Stimulated activated CD4-positive, alpha-beta T cell treated with anti-CD3 and anti-CD28 coated beads, Interleukin-12 subunit alpha, Interleukin-12 subunit beta, amount 100 ng/mL, for 4 hours (primary cell): ENCODE data around the gene PLAU.
"Not testable (repeated sequence)": the region's sequence is repeated elsewhere in the genome, so short reads cannot be mapped to it uniquely, and the experiment has no call there.

Experiments used
- DNase-seq: peaks from one replicate; pipeline ENCODE4 v3.0.0-alpha.2; 2020

Gene PLAU

DNA sequence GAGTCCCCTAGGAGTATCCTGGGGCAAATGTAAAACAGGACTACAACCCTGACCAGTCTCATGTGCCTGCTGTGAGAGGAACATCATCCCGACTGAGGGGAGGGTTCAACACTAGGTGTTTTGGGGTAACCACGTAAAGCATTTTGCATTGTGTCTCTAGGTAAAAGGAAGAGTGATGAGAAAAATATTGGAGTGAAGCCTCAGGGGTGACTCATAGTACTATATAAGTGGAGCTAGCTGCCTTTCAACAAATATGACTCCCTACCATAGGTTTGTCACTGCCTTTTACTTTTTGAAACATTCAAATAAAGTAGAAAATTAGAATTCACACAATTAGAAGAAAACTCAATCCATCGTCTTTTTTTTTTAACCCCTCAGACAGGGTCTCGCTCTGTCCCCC, 34.0 kb upstream of the PLAU start:
- DNase-seq = no peak

DNA sequence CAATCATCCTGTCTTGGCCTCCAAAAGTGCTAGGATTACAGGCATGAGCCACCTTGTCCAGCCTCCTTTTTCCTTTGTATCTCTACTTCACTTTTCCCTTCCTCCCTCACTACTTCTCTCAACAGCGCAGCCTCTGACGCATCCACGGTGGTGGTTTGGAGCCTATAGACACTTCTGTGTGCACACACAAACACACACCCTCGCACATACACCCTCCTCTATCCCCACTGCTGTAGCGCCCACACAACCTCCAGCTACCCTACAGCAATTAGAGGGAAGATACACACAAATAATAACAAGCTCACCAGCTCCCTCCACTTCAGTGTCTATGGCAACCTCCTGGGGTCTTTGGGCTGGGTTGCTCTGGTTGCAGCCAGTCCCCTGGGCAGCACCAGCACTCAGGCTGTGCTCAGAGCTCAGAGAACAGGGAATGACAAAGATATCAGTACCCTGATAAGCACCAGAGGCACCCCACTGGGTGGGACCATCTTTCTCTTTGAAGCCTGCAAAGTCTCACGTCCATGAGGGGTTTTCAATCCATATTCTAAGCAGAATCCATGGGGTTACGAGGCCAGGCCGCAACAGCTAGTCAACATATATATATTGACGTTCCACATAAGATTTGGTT, 33.3 kb upstream of the PLAU start:
- DNase-seq = no peak

DNA sequence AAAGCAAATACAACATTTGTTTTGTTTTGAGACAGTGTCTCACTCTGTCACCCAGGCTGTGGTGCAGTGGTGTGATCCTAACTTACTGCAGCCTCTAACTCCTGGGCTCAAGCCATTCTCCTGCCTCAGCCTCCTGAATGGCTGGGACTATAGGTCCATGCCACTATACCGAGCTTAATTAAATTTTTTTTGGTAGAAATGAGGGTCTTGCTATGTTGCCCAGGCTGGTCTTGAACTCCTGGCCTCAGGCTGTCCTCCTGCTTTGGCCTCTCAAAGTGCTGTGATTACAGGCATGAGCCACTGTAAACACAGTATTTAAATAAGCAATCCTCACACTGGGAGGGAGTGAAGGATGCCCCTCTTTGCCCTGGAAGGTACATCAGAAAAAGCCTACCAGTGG, 32.6 kb upstream of the PLAU start:
- DNase-seq = no peak

DNA sequence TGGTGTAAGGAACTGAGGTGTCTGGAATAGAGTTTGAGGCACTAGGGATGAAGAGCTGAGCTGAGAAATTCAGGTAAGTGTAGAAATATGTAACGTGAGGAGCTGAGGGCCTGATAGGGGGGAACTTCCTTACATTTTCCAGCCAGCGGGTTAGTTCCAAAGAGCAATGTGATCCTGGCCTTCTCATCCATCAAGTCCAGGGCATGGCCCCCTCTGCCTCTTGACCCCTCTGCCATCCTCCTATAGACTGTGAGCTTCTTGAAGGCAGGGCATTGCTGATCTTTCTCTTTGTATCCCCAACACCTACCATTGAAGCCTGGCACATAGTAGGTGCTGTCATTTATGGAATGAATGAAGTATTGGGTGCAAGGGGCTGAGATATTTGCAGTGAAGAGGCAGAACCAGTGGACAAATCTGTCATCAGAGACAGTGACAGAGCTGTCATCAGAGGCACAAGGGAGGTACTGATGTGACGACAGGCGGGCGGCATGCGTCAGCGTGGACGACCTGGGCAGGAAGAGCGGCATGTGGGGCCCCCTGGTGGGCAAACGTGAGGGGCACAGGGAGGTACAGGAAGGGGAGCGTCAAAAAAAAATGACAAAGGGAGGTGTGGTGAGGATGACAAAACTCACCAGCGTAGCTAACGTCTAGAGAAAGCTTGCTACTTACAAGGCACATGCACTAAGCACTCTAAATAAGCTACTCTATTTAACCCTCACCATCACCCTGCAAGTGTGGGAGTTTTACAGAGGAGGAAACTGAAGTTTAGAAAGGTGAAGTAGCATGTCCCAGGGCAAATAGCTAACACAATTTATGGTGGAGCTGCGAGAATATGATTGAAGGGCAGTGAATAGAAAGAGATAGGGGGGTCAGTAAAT, 31.4 kb upstream of the PLAU start:
- DNase-seq = peak; percentile 91

DNA sequence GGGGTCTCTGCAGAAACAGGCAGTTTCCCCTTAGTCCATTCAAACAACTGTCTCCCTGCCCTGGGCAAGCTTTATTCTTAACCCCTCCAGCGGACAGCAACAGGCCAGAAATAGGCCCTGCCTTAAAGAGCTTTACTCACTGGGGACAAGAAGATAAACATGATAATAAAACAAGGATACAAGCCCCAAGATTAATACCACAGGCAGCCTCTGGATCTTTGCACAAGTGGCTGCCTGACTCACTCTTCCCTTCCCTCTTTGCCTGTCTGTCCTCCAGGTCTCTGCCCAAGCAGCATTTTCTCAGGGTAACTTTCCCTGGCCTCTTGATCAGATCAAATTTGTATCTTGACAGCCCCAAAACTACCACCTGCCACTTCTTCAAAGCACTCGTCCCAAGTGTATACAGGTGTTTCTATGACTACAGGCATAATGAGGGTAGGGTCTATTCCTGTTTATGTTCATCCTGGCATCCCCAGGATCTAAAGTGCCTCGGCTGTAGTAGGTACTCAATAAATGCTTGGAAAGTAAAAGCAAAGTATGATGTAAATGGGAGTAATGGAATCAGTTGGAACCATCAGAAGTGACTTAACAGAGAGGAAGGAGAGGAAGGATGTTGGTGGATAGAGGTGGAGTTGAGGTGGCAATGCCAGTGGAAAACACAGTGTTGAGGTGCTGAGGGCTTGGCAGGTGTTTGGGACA, 29.6 kb upstream of the PLAU start:
- no peak for DNase-seq

DNA sequence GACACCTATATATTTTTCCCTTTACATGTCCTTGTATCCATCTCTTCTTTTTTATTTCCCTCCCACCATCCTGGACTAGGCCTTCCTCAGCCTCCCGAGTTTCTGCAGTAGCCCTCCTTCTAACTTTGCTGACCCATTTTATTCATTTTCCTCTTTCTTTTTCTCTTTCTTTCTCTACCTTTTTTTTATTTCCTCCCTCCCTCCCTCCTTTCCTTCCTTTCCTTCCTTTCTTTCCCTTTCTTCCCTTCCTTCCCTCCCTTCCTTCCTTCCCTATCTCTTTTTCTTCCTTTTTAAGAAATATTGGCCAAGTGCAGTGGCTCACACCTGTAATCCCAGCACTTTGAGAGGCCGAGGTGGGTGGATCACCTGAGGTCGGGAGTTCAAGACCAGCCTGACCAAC, 26.9 kb upstream of the PLAU start:
- no peak for DNase-seq

DNA sequence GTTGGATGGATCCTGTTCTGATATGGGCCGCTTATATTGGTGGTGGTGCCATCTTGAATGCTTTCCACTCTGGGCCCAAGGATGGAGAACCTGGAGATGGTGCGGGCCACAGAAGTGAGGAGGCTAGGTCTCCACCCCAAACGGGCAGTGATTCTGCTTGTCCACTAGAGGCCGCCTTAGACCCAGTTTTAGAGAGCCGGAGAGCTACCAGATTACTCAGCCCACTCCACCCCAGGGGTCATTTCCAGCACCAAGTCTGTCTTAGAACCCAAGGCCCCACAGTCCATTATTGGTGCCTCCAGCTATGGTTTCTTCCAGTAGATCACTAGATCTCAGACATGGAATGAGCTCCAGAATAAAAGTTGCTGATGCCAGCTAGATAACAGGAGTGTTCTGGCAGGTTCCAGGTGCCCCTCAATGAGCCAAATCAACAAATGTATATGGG, 24.8 kb upstream of the PLAU start:
- peak; percentile 52 for DNase-seq

DNA sequence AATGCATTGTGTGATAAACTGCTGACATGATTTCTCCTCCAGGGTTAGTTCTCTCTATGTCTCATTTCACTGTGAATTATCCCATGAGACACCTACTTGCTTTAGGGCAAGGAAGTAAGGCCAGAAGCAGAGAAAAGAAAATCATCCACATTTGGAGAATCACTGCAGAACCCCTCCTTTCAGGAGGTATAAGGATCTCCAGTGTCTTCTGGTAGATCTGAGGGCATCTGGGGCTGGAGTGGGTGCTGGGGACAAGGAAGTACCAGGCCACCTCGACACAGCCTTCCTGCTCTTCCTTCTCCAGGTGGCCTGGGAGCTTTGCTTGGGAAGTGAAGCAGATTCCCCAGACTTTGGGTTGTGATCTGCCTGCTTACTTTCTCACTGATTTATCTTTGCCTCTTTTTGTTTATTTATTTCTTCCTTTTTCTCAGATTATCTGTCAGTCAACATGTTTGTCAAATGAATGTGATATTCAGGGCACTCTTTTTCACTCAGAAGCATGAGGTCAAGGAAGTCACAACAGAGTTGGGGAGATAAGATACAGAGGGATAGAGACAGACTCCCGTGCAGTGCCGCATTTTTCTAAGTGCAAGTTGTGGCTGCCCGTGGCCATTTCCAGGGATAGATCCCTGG, 24.2 kb upstream of the PLAU start:
- no peak for DNase-seq

DNA sequence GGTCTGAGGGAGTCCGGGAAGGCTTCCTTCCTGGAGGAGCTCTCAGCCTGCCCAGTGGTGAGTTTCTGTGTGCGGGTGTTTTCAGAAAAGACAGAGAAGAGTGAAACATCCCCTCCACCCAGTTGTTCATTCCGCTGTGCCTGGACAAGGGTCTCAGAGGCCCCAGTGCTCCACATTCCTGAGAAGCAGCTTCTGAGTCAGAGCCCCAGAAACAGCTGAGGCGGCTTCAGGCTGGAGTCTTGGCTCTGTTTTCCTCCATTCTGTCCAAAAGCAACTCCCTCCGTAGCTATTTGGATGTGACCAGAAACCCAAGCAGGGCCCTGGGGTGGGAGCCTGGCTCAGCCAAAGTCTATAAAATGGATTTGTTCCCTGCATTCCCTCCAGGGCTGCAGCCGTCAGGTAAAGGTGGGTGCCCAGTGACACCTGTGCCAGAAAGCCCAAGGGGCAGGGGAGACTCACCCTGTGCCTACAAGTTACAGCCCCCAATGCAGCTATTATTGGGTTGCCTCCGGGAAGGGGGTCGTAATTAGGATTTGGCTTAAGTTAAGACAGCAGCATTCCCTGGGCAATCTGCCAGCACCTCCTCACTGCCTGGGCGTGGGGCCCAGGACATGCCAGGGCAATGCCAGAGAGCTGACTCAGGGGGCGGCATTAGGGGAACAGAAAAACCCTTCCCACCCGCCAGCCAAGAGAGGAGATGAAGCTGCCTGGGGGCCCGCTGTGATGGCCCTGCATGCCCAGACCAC, 23.5 kb upstream of the PLAU start:
- DNase-seq = no peak

DNA sequence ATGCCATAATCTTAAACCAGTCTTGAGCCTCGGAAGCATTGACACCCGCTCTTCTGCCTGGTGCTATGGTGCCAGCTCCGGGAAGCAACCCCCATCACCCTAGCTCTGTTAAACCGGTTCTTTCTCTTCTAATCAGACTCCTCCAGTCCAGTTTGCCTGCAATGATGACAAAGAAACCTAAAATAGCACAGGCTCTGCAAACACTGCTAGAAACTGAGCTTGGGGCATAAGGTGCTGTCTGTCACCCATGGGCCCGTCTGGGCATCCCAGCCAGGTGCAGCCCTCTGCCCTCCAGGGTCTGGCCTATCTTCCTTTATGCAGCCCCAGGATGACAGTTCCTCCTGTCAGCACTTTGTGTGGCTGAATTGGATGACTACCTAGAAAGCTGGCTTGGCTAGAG, 22.4 kb upstream of the PLAU start:
- no peak for DNase-seq

DNA sequence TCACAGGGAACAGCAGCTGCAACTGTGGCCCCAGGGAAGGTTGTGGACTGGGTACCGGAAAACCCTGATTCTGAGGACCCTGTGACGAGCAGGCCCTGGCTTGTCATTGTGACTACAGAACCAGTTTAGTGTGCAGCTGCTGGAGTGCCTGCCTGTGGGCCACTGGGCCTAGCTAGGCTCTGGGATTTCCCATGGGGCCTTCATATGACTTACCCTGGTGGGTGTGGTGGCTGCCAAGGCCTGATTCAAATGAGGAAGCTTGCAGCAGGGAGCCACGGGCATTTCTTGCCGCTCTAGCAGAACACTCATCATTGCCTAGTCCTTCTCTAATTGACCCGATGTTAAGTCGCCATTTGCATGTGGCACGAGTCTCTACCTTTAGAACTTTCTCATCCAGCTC, 21.9 kb upstream of the PLAU start:
- DNase-seq = no peak

DNA sequence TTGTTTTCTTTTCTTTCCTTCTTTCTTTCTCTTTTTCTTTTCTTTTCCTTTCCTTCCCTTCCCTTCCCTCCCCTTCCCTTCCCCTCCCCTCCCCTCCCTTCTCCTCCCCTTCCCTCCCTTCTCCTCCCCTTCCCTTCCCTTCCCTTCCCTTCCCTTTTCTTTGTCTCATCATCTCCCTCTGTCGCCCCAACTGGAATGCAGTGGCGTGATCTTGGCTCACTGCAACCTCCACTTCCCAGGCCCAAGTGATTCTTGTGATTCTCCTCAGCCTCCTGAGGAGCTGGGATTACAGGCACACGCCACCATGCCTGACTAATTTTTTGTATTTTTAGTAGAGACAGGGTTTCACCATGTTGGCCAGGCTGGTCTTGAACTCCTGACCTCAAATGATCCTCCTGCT, 21.5 kb upstream of the PLAU start:
- DNase-seq = not testable (repeated sequence)

DNA sequence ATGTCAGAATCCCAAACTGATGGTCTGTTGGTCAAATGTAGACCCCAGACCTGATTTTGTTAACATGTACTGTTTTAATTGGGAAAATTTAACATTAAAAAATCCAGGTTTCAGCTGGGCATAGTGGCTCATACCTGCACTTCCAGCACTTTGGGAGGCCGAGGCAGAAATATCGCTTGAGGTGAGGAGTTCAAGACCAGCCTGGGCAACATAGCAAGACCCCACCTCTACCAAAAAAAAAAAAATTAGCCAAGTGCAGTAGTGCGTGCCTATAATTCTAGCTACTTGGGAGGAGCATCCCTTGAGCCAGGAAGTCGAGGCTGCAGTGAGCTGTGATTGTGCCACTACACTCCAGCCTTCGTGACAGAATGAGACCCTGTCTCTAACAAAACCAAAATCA, 20.7 kb upstream of the PLAU start:
- no peak for DNase-seq

DNA sequence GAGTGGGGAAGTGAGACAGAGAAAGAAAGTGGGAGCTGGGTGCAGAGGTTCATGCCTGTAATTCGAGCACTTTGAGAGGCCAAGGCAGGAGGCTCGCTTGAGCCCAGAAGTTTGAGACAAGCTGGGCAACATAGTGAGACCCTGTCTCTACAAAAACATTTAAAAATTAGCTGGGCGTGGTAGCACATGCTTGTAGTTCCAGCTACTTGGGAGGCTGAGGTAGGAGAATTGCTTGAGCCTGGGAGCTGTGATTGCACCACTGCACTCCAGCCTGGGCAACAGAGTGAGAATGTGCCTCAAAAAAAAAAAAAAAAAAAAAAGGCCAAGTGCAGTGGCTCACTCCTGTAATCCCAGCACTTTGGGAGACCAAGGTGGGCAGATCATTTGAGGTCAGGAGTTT, 20.1 kb upstream of the PLAU start:
- not testable (repeated sequence) for DNase-seq

DNA sequence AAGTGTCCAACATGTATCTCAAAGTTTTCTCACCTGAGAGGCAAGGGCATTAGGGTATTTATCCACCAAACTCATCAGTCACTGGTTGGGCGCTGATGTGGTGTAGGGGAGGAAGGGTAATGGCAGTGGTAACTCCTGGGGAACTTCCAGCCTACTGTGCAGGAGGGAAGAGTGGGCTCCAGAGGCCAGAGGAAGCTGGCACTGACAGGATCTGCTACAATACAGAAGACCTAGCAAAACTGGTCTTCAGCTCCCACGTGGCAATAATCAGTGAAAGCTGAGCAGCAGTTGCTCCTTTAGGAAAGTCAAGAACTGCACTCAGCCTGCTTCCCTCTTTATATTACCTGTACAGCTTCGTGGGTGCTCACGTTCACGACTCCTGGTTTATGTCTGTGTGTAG, 19.4 kb upstream of the PLAU start:
- DNase-seq = no peak

DNA sequence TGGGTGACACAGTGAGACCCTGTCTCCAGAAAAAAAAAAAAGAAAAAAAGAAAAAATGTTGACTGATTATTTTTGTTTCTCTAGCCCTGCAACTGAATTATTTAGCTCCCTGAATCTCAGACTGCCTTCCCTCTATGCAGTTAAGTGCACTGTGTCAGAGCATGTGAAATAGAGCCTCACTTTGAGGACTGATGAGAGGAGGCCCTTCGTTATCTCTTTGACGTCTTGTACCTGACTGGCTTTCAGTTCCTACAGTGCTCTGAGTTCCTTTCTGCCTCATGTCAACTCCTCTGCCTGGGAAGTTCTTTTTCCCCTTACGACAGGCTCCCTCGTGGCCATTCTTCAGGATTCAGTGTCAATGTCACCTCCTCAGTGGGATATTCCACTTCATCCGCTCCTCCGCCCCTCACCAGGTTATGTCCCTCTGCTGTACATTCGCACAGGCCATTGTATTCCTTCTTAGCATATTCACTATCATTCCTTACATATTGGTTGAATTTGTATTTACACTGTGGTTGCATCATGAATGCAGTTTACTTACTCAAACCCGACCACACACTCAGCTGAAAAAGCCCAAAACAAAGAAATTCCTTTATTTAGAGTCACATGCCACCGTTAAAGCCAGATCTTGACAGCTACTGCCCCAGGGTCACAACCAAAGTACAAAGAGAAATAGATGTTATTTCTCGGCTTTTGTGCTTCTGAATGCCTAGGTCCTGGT, 18.5 kb upstream of the PLAU start:
- DNase-seq = no peak

DNA sequence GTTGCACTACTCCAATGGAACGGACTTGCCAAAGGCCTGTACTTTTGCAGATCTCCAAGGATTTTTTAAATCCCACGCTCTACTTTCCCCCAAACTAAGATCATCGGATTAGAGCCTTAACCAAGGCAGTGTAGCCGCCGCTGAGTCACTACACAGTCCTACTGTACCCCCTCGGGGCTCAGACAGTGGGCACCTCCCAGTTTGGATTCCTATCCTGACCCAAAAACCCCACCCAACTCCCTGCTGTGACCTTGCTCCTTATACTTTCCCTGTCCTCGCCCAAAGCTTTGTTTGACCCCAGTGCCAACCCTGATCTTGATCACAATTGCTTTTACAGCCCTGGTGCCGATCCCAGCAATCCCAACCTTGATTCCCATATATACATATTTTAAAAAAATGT, 17.5 kb upstream of the PLAU start:
- DNase-seq = no peak

DNA sequence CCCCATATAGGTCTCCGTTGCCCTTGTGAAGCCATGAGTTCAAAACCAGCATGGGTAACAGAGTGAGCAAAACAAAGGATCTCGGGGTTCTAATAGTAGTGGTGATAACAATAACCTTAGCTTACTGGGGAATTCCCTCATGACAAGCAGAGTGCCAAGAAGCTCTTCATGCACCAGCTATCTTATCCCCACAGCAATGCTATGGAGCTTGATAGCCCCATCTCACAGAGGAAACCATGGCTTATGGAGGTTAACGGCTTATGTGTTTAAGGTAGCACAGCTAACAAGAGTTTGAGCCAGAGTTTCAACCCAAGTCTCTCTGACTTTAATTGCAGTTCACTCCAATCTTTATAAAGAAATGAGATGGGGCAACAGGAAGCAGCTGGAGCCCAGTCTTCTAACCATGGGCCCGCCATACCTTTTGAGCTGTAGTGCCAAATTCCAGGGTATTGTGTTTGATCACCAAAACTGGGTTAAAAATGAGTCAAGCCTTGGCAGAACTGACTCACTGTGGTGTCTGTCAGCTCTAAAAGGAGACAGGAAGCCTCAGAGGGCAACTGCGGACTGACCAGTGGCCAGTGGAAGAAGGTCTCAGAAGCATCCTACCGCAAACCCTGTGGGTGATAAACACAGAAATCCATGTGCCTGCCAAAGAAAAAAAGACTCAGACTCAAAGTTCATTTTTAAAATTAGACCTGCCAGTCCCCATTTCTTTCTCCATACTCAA, 16.5 kb upstream of the PLAU start:
- DNase-seq = no peak

DNA sequence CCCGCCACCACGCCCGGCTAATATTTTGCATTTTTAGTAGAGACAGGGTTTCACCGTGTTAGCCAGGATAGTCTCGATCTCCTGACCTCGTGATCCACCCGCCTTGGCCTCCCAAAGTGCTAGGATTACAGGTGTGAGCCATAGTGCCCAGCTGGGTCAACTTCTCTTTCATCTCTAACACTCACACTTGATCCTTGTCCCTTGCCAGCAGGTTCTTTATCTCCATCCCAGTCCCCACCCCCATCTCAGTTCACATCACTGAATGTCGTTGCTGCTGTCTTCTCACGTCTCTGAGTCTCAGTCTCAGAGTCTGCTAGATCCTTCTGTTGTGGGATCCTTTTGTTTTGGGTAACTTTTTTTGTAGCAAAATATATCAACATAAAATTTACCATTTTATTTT, 15.6 kb upstream of the PLAU start:
- not testable (repeated sequence) for DNase-seq

DNA sequence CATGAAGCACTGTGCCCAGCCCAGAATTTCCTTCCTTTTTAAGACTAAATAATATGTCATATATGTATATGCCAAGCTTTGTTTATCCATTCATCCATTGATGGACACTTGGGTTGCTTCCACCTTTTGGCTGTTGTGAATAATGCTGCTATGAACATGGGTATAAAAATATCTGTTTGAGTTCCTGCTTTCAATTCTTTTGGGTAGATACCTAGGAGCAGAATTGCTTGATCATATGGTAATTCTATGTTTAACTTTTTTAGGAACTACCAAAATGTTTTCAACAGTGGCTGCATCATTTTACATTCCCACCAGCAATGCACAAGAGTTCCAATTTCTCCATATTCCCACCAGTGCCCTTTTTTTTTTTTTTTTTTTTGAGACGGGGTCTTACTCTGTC, 13.2 kb upstream of the PLAU start:
- no peak for DNase-seq

DNA sequence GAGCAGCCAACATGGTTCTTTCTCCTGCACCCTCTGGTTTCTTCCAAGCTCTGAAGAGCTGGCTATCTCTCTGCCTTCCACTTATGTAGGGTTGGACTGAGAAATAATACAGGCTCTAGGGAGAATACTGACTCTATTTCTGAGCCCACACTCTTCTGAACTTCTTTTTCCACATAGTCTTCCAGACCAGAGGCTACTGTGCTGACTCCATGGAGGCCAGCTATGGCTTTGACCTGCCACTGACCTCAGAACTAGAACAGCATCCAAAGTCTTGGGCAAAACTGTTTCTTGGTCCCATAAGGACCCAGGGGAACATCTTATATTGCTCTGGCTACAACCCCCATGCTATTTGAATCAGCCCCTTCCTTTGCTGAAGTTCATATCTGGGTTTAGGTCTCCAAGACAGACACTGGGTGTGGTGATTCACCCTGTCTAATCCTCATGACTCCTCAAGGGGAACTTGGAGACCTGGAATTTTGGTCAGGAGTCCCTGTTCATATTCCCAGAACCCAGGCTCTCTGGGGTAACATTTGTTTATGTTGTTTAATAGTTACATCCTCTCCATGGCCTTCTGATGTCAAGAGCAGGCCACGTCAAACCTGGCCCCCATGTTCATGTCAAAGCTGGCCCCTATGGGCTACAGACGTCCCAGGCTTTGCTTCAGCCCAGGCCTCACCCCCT, 12.1 kb upstream of the PLAU start:
- DNase-seq = no peak
